HepG2 (cell line): Measurements from ENCODE around the gene OR6S1. TPM values are rescaled to one million over a fixed set of nuclear protein-coding genes. Genes with fewer than 3 reads are reported as not detected.
A peak's percentile ranks its signal among the peaks of the same experiment; 100 is the strongest.

ENCODE experiments used
- ADNP ChIP-seq: sonication (generic); formaldehyde crosslinking; IDR thresholded peaks from 2 replicates; pipeline ENCODE4 v1.4.0; 2020; ENCODE audit warnings: missing genetic modification reagents
- EP300 ChIP-seq, 3 experiments: sonication (generic) in 1 of 3; formaldehyde crosslinking in 1 of 3; IDR thresholded peaks; 2 replicates each; pipeline versions ENCODE4 v1.5.1 to v1.6.1; 2011 to 2020; ENCODE audit warnings: low read depth in 2 of 3, low read length in 2 of 3, borderline replicate concordance in 1 of 3, improper control_type of control experiment in 1 of 3, mild to moderate bottlenecking in 1 of 3, missing genetic modification reagents in 1 of 3, moderate library complexity in 1 of 3
- FOXK1 ChIP-seq: sonication (generic); formaldehyde crosslinking; IDR thresholded peaks from 2 replicates; pipeline ENCODE4 v1.4.0; 2020; ENCODE audit warnings: low read depth, missing genetic modification reagents, borderline replicate concordance
- GABPB1 ChIP-seq: IDR thresholded peaks from 2 replicates; pipeline ENCODE4 v1.6.1; 2016; ENCODE audit warnings: mild to moderate bottlenecking, missing genetic modification reagents, moderate library complexity, missing compliant biosample characterization
- IRF2 ChIP-seq: IDR thresholded peaks from 2 replicates; pipeline ENCODE4 v1.6.1; 2018; ENCODE audit warnings: missing genetic modification reagents, missing compliant biosample characterization
- MAFF ChIP-seq: IDR thresholded peaks from 2 replicates; pipeline ENCODE4 v1.6.1; 2011; ENCODE audit warnings: low read depth, low read length, improper control_type of control experiment
- MTF2 ChIP-seq: sonication (generic); formaldehyde crosslinking; IDR thresholded peaks from 2 replicates; pipeline ENCODE4 v1.5.0; 2020; ENCODE audit warnings: missing genetic modification reagents, borderline replicate concordance
- NAIF1 ChIP-seq: sonication (generic); formaldehyde crosslinking; IDR thresholded peaks from 2 replicates; pipeline ENCODE4 v1.5.0; 2020; ENCODE audit warnings: mild to moderate bottlenecking, missing genetic modification reagents, borderline replicate concordance
- NFE2 ChIP-seq: sonication (generic); formaldehyde crosslinking; IDR thresholded peaks from 2 replicates; pipeline ENCODE4 v1.4.0; 2020; ENCODE audit warnings: missing genetic modification reagents
- NPAS2 ChIP-seq: sonication (generic); formaldehyde crosslinking; IDR thresholded peaks from 2 replicates; pipeline ENCODE4 v1.8.0; 2022; ENCODE audit warnings: mild to moderate bottlenecking, missing genetic modification reagents, borderline replicate concordance
- SYNCRIP ChIP-seq: fragments of 200-400 bp; formaldehyde crosslinking; IDR thresholded peaks from 2 replicates; pipeline ENCODE4 v1.6.1; 2018; ENCODE audit warnings: mild to moderate bottlenecking, low read depth, low read length; ENCODE audit not compliant: insufficient read depth
- TBP ChIP-seq: sonication (generic); formaldehyde crosslinking; IDR thresholded peaks from 2 replicates; pipeline ENCODE4 v1.5.0; 2020; ENCODE audit warnings: missing genetic modification reagents
- TCF7 ChIP-seq: sonication (generic); IDR thresholded peaks from 2 replicates; pipeline ENCODE4 v1.6.1; 2016; ENCODE audit warnings: antibody characterized with exemption, low read depth
- ZBTB39 ChIP-seq: sonication (generic); formaldehyde crosslinking; IDR thresholded peaks from 2 replicates; pipeline ENCODE4 v1.5.0; 2020; ENCODE audit warnings: missing genetic modification reagents
- ZFP36 ChIP-seq: fragments of 150-350 bp; IDR thresholded peaks from 2 replicates; pipeline ENCODE4 v1.6.1; 2018; ENCODE audit warnings: borderline replicate concordance, low read length, low read depth; ENCODE audit not compliant: partially characterized antibody
- ZFP41 ChIP-seq: sonication (generic); formaldehyde crosslinking; IDR thresholded peaks from 2 replicates; pipeline ENCODE4 v1.4.0; 2020; ENCODE audit warnings: mild to moderate bottlenecking, missing genetic modification reagents, borderline replicate concordance
- ZNF354B ChIP-seq: sonication (generic); formaldehyde crosslinking; IDR thresholded peaks from 2 replicates; pipeline ENCODE4 v1.8.0; 2022; ENCODE audit warnings: mild to moderate bottlenecking, missing genetic modification reagents
- ZNF652 ChIP-seq: IDR thresholded peaks from 2 replicates; pipeline ENCODE4 v1.6.1; 2016; ENCODE audit warnings: low read depth, borderline replicate concordance
- ZNF761 ChIP-seq: sonication (generic); formaldehyde crosslinking; conservative IDR thresholded peaks from 2 replicates; pipeline ENCODE4 v1.4.0; 2020; ENCODE audit warnings: mild to moderate bottlenecking, missing genetic modification reagents
- polyA plus RNA-seq, 8 experiments: library from polyadenylated mRNA; depleted of rRNA in 3 of 8; stranded (reverse) in 7 of 8; unstranded in 1 of 8; fragments of >200 nt; fragmentation: Illumina TruSeq in 4 of 8; extraction: Trizol in 4 of 8; gene quantifications; 2 replicates each; pipeline versions ENCODE4 v1.2.1 to v1.2.3, GENCODE V29; 2011 to 2016; ENCODE audit warnings: low read depth in 4 of 8, missing spikeins in 1 of 8, mixed read lengths in 1 of 8; ENCODE audit not compliant: insufficient read depth in 1 of 8
- total RNA-seq, 5 experiments: library from RNA; depleted of rRNA; stranded (reverse); fragments of >200 nt; fragmentation: Illumina TruSeq; extraction: Trizol; gene quantifications; 2 replicates each; pipeline ENCODE4 v1.2.3, GENCODE V29; 2016; ENCODE audit warnings: low read depth in 1 of 5
- TF ChIP-seq, protein P1 (sequence below), 2 experiments: sonication (generic) in 1 of 2; formaldehyde crosslinking in 1 of 2; IDR thresholded peaks; 2 replicates each; pipeline versions ENCODE4 v1.4.0 to v1.6.1; 2016 to 2020; ENCODE audit warnings: borderline replicate concordance in 1 of 2, low read depth in 1 of 2, mild to moderate bottlenecking in 1 of 2, missing genetic modification reagents in 1 of 2
- TF ChIP-seq, protein P2 (sequence below): conservative IDR thresholded peaks from 2 replicates; pipeline ENCODE4 v1.6.1; 2018; ENCODE audit warnings: missing genetic modification reagents

Gene OR6S1
- total and polyA plus RNA-seq, 2 of the 13 experiments (the other 11 are each of a cell fraction or from before 2014, with no cell fraction given) = 0.09 TPM; not detected in 1

GRCh38 chr14:20687362-20688166 lies 46.1 kb upstream of the OR6S1 start (continued):
- TF ChIP-seq EP300 (IDR thresholded peaks at IDR 0.05; ENCODE audit: low read depth in 2 of 2, low read length in 2 of 2) = peak in 1 of 2 experiments; percentile 85; a peak in 2 of 4 replicates
- TF ChIP-seq EP300 (CRISPR knock-in tag; IDR thresholded peaks at IDR 0.05; ENCODE audit: borderline replicate concordance) = peak; percentile 67; the same call in 1 of the 2 replicates
- TF ChIP-seq ZNF652 (CRISPR knock-in tag) = peak; percentile 8; the same call in 1 of the 2 replicates
- peak; percentile 66; the same call in 1 of the 2 replicates for TF ChIP-seq TCF7
- TF ChIP-seq, protein P1, sequence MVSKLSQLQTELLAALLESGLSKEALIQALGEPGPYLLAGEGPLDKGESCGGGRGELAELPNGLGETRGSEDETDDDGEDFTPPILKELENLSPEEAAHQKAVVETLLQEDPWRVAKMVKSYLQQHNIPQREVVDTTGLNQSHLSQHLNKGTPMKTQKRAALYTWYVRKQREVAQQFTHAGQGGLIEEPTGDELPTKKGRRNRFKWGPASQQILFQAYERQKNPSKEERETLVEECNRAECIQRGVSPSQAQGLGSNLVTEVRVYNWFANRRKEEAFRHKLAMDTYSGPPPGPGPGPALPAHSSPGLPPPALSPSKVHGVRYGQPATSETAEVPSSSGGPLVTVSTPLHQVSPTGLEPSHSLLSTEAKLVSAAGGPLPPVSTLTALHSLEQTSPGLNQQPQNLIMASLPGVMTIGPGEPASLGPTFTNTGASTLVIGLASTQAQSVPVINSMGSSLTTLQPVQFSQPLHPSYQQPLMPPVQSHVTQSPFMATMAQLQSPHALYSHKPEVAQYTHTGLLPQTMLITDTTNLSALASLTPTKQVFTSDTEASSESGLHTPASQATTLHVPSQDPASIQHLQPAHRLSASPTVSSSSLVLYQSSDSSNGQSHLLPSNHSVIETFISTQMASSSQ (IDR thresholded peaks at IDR 0.05; ENCODE audit: low read depth) = no peak; the same call in 1 of the 2 replicates
- TF ChIP-seq, protein P1 (CRISPR knock-in tag; IDR thresholded peaks at IDR 0.05; ENCODE audit: borderline replicate concordance) = no peak
- TF ChIP-seq ZFP36 = no peak
- TF ChIP-seq, protein P2, sequence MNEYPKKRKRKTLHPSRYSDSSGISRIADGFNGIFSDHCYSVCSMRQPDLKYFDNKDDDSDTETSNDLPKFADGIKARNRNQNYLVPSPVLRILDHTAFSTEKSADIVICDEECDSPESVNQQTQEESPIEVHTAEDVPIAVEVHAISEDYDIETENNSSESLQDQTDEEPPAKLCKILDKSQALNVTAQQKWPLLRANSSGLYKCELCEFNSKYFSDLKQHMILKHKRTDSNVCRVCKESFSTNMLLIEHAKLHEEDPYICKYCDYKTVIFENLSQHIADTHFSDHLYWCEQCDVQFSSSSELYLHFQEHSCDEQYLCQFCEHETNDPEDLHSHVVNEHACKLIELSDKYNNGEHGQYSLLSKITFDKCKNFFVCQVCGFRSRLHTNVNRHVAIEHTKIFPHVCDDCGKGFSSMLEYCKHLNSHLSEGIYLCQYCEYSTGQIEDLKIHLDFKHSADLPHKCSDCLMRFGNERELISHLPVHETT = no peak
- TF ChIP-seq NPAS2 (CRISPR knock-in tag) = no peak
- no peak for TF ChIP-seq SYNCRIP
- no peak for TF ChIP-seq NFE2
- no peak for TF ChIP-seq ADNP (CRISPR knock-in tag)
- no peak for TF ChIP-seq ZFP41 (CRISPR knock-in tag)
- 0 out of 2 replicates have a peak, but pooled peaks have one; percentile 1 for TF ChIP-seq NAIF1 (CRISPR knock-in tag)
- TF ChIP-seq TBP = no peak
- TF ChIP-seq ZNF354B (CRISPR knock-in tag) = 0 out of 2 replicates have a peak, but pooled peaks have one; percentile 8
- peak; percentile 17; the same call in 1 of the 2 replicates for TF ChIP-seq IRF2
- no peak for TF ChIP-seq MAFF
- TF ChIP-seq ZNF761 (CRISPR knock-in tag) = peak; percentile 10; the same call in 1 of the 2 replicates
- no peak for TF ChIP-seq GABPB1 (CRISPR knock-in tag)
- 0 out of 2 replicates have a peak, but pooled peaks have one; percentile 11 for TF ChIP-seq ZBTB39
- peak; percentile 81 for TF ChIP-seq FOXK1
- TF ChIP-seq MTF2 (CRISPR knock-in tag) = no peak
